Tibial nerve (tissue), 4 donors: ENCODE measurements around the gene ID3.

ENCODE experiments used
- EP300 ChIP-seq, 2 donors: sonication (generic); formaldehyde crosslinking; IDR thresholded peaks; one replicate each; pipeline ENCODE4 v1.6.1; 2017; ENCODE audit warnings: antibody characterized with exemption in 2 of 2, mild to moderate bottlenecking in 1 of 2
- POLR2A ChIP-seq, 2 donors: fragments of 450-650 bp; IDR thresholded peaks; one replicate each; pipeline ENCODE4 v1.6.1; 2017; ENCODE audit warnings: antibody characterized with exemption in 2 of 2, mild to moderate bottlenecking in 2 of 2, moderate library complexity in 2 of 2
- TF ChIP-seq, protein P1 (sequence below), 5 experiments: fragments of 200-600 bp in 3 of 5; fragments of 450-650 bp in 2 of 5; sonication (generic) in 3 of 5; IDR thresholded peaks; one replicate each; pipeline ENCODE4 v1.5.1; 2016 to 2019; ENCODE audit warnings: antibody characterized with exemption in 5 of 5, mild to moderate bottlenecking in 3 of 5, moderate library complexity in 2 of 5

DNA sequence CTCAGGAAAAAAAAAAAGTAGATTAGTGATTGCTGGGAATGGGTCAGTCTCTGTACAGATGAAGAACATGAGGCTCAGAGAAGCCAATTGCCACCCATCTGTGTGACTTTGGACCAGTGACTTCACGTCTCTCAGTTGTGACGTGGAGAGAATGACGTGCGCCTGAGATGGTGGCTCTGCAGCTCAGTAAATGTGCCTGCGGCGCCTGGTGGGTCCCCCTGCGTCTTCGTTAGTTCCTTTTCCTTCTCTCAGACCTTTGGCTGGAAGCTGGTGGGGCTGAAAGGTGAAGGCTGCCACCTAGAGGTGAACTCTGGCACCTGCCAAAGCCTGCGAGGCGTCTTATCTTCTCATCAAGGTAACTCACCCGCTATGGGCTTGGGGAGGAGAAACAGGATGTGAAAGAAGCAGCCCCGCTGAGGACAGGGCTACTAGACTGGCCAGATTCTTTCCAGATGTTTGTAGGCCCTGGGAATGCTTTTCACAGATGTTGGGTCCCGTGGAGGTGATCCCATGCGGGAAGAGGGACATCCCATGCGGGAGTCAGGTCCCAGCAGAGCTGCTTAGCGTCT is 19.5 kb downstream of the ID3 start:
- TF ChIP-seq, protein P1, sequence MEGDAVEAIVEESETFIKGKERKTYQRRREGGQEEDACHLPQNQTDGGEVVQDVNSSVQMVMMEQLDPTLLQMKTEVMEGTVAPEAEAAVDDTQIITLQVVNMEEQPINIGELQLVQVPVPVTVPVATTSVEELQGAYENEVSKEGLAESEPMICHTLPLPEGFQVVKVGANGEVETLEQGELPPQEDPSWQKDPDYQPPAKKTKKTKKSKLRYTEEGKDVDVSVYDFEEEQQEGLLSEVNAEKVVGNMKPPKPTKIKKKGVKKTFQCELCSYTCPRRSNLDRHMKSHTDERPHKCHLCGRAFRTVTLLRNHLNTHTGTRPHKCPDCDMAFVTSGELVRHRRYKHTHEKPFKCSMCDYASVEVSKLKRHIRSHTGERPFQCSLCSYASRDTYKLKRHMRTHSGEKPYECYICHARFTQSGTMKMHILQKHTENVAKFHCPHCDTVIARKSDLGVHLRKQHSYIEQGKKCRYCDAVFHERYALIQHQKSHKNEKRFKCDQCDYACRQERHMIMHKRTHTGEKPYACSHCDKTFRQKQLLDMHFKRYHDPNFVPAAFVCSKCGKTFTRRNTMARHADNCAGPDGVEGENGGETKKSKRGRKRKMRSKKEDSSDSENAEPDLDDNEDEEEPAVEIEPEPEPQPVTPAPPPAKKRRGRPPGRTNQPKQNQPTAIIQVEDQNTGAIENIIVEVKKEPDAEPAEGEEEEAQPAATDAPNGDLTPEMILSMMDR (IDR thresholded peaks at IDR 0.05) = peak; percentile 87 to 95 (median 89)
- no peak for TF ChIP-seq POLR2A (IDR thresholded peaks at IDR 0.05)
- TF ChIP-seq EP300 (IDR thresholded peaks at IDR 0.05) = peak in 1 of 2 donors; percentile 23
